ENCODE results near the gene TBC1D2.

- TF ChIP-seq, protein P1, sequence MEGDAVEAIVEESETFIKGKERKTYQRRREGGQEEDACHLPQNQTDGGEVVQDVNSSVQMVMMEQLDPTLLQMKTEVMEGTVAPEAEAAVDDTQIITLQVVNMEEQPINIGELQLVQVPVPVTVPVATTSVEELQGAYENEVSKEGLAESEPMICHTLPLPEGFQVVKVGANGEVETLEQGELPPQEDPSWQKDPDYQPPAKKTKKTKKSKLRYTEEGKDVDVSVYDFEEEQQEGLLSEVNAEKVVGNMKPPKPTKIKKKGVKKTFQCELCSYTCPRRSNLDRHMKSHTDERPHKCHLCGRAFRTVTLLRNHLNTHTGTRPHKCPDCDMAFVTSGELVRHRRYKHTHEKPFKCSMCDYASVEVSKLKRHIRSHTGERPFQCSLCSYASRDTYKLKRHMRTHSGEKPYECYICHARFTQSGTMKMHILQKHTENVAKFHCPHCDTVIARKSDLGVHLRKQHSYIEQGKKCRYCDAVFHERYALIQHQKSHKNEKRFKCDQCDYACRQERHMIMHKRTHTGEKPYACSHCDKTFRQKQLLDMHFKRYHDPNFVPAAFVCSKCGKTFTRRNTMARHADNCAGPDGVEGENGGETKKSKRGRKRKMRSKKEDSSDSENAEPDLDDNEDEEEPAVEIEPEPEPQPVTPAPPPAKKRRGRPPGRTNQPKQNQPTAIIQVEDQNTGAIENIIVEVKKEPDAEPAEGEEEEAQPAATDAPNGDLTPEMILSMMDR (IDR thresholded peaks at IDR 0.05) = no peak
- TF ChIP-seq POLR2A (IDR thresholded peaks at IDR 0.05) (no peak), POLR2AphosphoS5 (IDR thresholded peaks at IDR 0.05) (no peak), EP300 (IDR thresholded peaks at IDR 0.05; ENCODE audit: low read depth) (no peak)
Measured at GRCh38 chr9:98276907-98277469, 21.5 kb upstream of the TBC1D2 start.

Data from transverse colon (tissue), 4 donors.